Brain microvascular endothelial cell (primary cell): ENCODE data around the gene LY6G6F.

Source experiments
- DNase-seq: peaks from one replicate; pipeline ENCODE4 v3.0.0-alpha.2; 2020
- H3K27ac ChIP-seq: fragments of 250-450 bp; sonication (Bioruptor Pico); 2 replicates; pipeline ENCODE4 v1.5.1; 2020; ENCODE audit warnings: mild to moderate bottlenecking, moderate library complexity
- H3K27me3 ChIP-seq: fragments of 250-450 bp; sonication (Bioruptor Pico); replicated peaks from 2 replicates; pipeline ENCODE4 v1.5.1; 2020; ENCODE audit warnings: mild to moderate bottlenecking
- H3K36me3 ChIP-seq: fragments of 250-450 bp; sonication (Bioruptor Pico); replicated peaks from 2 replicates; pipeline ENCODE4 v1.5.1; 2020; ENCODE audit warnings: mild to moderate bottlenecking
- H3K4me3 ChIP-seq: 2 replicates; pipeline ENCODE4 v1.5.1; 2011; ENCODE audit warnings: low read depth, mild to moderate bottlenecking, control low read depth, low read length, moderate library complexity
- in situ Hi-C: cut with HindIII; loops from 2 replicates; pipeline ENCODE4 v1.10.0; 2017; ENCODE audit warnings: low sequenced_read_pairs, low pct_ligation_motif_present
- TF ChIP-seq, protein P1 (sequence below): IDR thresholded peaks from 2 replicates; pipeline ENCODE4 v1.5.1; 2011; ENCODE audit warnings: low read depth, mild to moderate bottlenecking, moderate library complexity, low read length, control low read depth, inconsistent platforms; ENCODE audit errors: missing control alignments

LY6G6F gene

GRCh38 chr6:31722173-31722572 is 15.5 kb downstream of the LY6G6F start:
- no peak for DNase-seq
- TF ChIP-seq, protein P1, sequence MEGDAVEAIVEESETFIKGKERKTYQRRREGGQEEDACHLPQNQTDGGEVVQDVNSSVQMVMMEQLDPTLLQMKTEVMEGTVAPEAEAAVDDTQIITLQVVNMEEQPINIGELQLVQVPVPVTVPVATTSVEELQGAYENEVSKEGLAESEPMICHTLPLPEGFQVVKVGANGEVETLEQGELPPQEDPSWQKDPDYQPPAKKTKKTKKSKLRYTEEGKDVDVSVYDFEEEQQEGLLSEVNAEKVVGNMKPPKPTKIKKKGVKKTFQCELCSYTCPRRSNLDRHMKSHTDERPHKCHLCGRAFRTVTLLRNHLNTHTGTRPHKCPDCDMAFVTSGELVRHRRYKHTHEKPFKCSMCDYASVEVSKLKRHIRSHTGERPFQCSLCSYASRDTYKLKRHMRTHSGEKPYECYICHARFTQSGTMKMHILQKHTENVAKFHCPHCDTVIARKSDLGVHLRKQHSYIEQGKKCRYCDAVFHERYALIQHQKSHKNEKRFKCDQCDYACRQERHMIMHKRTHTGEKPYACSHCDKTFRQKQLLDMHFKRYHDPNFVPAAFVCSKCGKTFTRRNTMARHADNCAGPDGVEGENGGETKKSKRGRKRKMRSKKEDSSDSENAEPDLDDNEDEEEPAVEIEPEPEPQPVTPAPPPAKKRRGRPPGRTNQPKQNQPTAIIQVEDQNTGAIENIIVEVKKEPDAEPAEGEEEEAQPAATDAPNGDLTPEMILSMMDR: no peak
- H3K4me3 ChIP-seq: no peak overlapping the region
- in situ Hi-C loops: no loop called here
- H3K27ac ChIP-seq: no peak overlapping the region
- no peaks in the 10 kb centered on the region for H3K27me3 ChIP-seq
- peaks cover 9% of the 10 kb centered on the region for H3K36me3 ChIP-seq

- in situ Hi-C loops: no loop called here
- DNase-seq: no peak
- Histone ChIP-seq H3K27ac (no peak within 1 kb of the TSS), H3K4me3 (no peak within 1 kb of the TSS), H3K36me3 (peaks cover 17% of the 10 kb centered on the region), H3K27me3 (no peaks in the 10 kb centered on the region)
- TF ChIP-seq, protein P1: no peak
Measured at GRCh38 chr6:31723245-31723979, 16.7 kb downstream of the LY6G6F start, which contains the start of gene MPIG6B. MPIG6B (plus strand) TSS chr6:31723373; CDS start chr6:31723384, 11 bp downstream.

GRCh38 chr6:31723980-31724691 is 17.5 kb downstream of the LY6G6F start:
- H3K4me3 ChIP-seq: no peak overlapping the region
- H3K27me3 ChIP-seq: no peaks in the 10 kb centered on the region
- no peak overlapping the region for H3K27ac ChIP-seq
- H3K36me3 ChIP-seq: peaks cover 17% of the 10 kb centered on the region
- TF ChIP-seq, protein P1: no peak
- DNase-seq: no peak
- in situ Hi-C loops: no loop called here

DNA sequence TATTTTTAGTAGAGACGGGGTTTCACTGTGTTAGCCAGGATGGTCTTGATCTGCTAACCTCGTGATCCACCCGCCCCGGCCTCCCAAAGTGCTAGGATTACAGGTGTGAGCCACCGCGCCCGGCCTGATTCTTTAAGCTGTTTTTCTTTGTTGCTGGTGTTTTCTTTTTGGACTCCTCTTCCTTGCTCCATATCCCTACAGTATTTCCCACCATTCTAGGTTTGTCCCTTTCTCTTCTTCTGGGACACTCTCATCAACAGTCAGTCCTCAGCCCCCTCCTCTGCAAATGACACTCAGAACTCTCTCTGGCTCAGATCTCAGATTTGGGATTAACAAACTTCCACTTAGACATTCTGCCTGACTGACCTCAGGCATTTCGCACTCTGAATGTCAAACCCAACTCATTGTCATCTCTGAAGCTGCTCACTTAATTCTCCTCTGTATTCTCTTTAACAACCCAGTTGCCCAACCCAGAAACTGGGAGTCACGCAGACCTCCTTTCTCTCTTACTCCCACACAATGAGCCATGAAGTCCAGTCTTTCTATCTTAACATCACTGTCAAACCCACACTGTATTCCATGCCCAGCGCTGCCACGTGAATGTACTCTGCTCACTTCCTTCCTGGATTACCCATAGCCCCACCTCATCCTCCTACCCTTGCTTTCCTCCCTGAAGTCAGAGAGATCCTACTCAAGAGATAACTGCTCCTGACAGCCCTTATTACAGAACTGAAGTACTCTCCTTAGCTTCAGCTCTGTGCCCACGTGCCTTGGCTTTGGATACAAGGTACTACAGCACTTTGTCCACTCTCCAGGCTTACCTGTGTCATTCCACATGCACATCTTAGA is 19.1 kb downstream of the LY6G6F start:
- in situ Hi-C loops: no loop called here
- Histone ChIP-seq H3K27ac (no peak overlapping the region), H3K4me3 (no peak overlapping the region), H3K36me3 (peaks cover 20% of the 10 kb centered on the region), H3K27me3 (no peaks in the 10 kb centered on the region)
- TF ChIP-seq, protein P1: no peak
- no peak for DNase-seq

- no peak overlapping the region for H3K27ac ChIP-seq
Measured at GRCh38 chr6:31727034-31727716, 20.5 kb downstream of the LY6G6F start.

More at GRCh38 chr6:31727034-31727716, 20.5 kb downstream of the LY6G6F start:
- no peak for DNase-seq
- TF ChIP-seq, protein P1: no peak
- H3K27me3 ChIP-seq: no peaks in the 10 kb centered on the region
- peaks cover 33% of the 10 kb centered on the region for H3K36me3 ChIP-seq
- in situ Hi-C loops: no loop called here
- H3K4me3 ChIP-seq: no peak overlapping the region
